SW480 (cell line): ENCODE data around the gene ADCK1.
"Not testable (repeated sequence)": the region's sequence is repeated elsewhere in the genome, so short reads cannot be mapped to it uniquely, and the experiment has no call there.

ENCODE experiments used
- DNase-seq: peaks from one replicate; pipeline ENCODE4 v3.0.0-alpha.2; 2016; ENCODE audit warnings: low spot score

The ADCK1 gene

GRCh38 chr14:77950371-77951063, 150.6 kb downstream of the ADCK1 start:
- DNase-seq: no peak

- no peak for DNase-seq
Measured at GRCh38 chr14:77955816-77956484, 156.0 kb downstream of the ADCK1 start.

- DNase-seq: not testable (repeated sequence)
Measured at GRCh38 chr14:77959686-77960085, 159.8 kb downstream of the ADCK1 start.

- no peak for DNase-seq
Measured at GRCh38 chr14:77961847-77962580, 162.1 kb downstream of the ADCK1 start.

GRCh38 chr14:77962731-77963520, 163.0 kb downstream of the ADCK1 start:
- DNase-seq: no peak

GRCh38 chr14:77964586-77964985, 164.7 kb downstream of the ADCK1 start:
- no peak for DNase-seq

- DNase-seq: no peak
Measured at GRCh38 chr14:77965050-77965449, 165.1 kb downstream of the ADCK1 start.

- DNase-seq: peak; percentile 36
Measured at GRCh38 chr14:77965919-77966435, 166.1 kb downstream of the ADCK1 start.

- DNase-seq: no peak
Measured at GRCh38 chr14:77967110-77967509, 167.2 kb downstream of the ADCK1 start.

- DNase-seq: no peak
Measured at GRCh38 chr14:77970646-77971045, 170.7 kb downstream of the ADCK1 start.

GRCh38 chr14:77973246-77973645, 173.3 kb downstream of the ADCK1 start:
- DNase-seq: no peak

GRCh38 chr14:77976591-77976990, 176.7 kb downstream of the ADCK1 start:
- no peak for DNase-seq

GRCh38 chr14:77979171-77979570, 179.3 kb downstream of the ADCK1 start:
- DNase-seq: no peak

GRCh38 chr14:77979666-77980351, 179.9 kb downstream of the ADCK1 start:
- peak; percentile 72 for DNase-seq

GRCh38 chr14:77980475-77981321, 180.8 kb downstream of the ADCK1 start:
- peak; percentile 50 for DNase-seq
